ENCODE data around the gene LMTK3.
A peak's percentile ranks its signal among the peaks of the same experiment; 100 is the strongest.

Gene LMTK3

GRCh38 chr19:48511800-48512503 is at the start of gene LMTK3:
TSS of gene LMTK3 (minus strand) at chr19:48511835. CDS start at chr19:48511576, 259 bp downstream.
- peak within 1 kb of the TSS; percentile 96 for H3K4me2 ChIP-seq (ENCODE audit: insufficient read depth, low read length)
- no peak within 1 kb of the TSS for H3K27ac ChIP-seq (ENCODE audit: low read length)
- ATAC-seq (ENCODE audit: insufficient read depth, low read depth) (peak; percentile 22; the same call in 1 of the 3 replicates), DNase-seq (peak; percentile 81)
- H3K79me2 ChIP-seq (ENCODE audit: insufficient read depth, low read length): no peaks in the 10 kb centered on the region
- H3K27me3 ChIP-seq (ENCODE audit: insufficient read depth, low read length, poor library complexity): no peaks in the 10 kb centered on the region
- no peaks in the 10 kb centered on the region for H3K36me3 ChIP-seq (ENCODE audit: insufficient read depth, low read length)
- TF ChIP-seq CTCF (IDR thresholded peaks at IDR 0.05; ENCODE audit: borderline replicate concordance, extremely low read depth, low read length, poor library complexity, severe bottlenecking): no peak
- no peak for TF ChIP-seq EZH2 (IDR thresholded peaks at IDR 0.05; ENCODE audit: borderline replicate concordance, low read depth, low read length, severe bottlenecking)
- no peaks in the 10 kb centered on the region for H3K9me3 ChIP-seq (ENCODE audit: insufficient read depth, low read length, severe bottlenecking)
- no peak within 1 kb of the TSS for H3K9ac ChIP-seq (ENCODE audit: low read depth, low read length)
- peak within 1 kb of the TSS in 1 of 2 experiments; percentile 81; a peak in 2 of 4 replicates for H3K4me3 ChIP-seq (ENCODE audit: low read depth in 1 of 2, low read length in 2 of 2)
- peaks cover 28% of the 10 kb centered on the region for H3K4me1 ChIP-seq (ENCODE audit: insufficient read depth, low read length)
- no peaks in the 10 kb centered on the region for H4K20me1 ChIP-seq (ENCODE audit: insufficient read depth, low read length)
- no peak within 1 kb of the TSS for H2AFZ ChIP-seq (ENCODE audit: low read depth, low read length)

GRCh38 chr19:48561412-48561811 is 49.8 kb upstream of the LMTK3 start:
- Histone ChIP-seq H3K9me3 (ENCODE audit: insufficient read depth, low read length, severe bottlenecking) (no peaks in the 10 kb centered on the region), H3K27ac (ENCODE audit: low read length) (no peak overlapping the region), H4K20me1 (ENCODE audit: insufficient read depth, low read length) (no peaks in the 10 kb centered on the region), H3K79me2 (ENCODE audit: insufficient read depth, low read length) (no peaks in the 10 kb centered on the region), H3K4me3 (ENCODE audit: low read depth in 1 of 2, low read length in 2 of 2) (no peak overlapping the region), H3K4me1 (ENCODE audit: insufficient read depth, low read length) (no peaks in the 10 kb centered on the region), H3K36me3 (ENCODE audit: insufficient read depth, low read length) (no peaks in the 10 kb centered on the region), H3K4me2 (ENCODE audit: insufficient read depth, low read length) (no peak overlapping the region), H3K9ac (ENCODE audit: low read depth, low read length) (no peak overlapping the region), H2AFZ (ENCODE audit: low read depth, low read length) (no peak overlapping the region), H3K27me3 (ENCODE audit: insufficient read depth, low read length, poor library complexity) (no peaks in the 10 kb centered on the region)
- no peak for DNase-seq
- no peak for ATAC-seq (ENCODE audit: insufficient read depth, low read depth)
- no peak for TF ChIP-seq CTCF (IDR thresholded peaks at IDR 0.05; ENCODE audit: borderline replicate concordance, extremely low read depth, low read length, poor library complexity, severe bottlenecking)
- TF ChIP-seq EZH2 (IDR thresholded peaks at IDR 0.05; ENCODE audit: borderline replicate concordance, low read depth, low read length, severe bottlenecking): no peak

- Histone ChIP-seq H3K79me2 (ENCODE audit: insufficient read depth, low read length) (no peaks in the 10 kb centered on the region), H4K20me1 (ENCODE audit: insufficient read depth, low read length) (no peaks in the 10 kb centered on the region), H3K9me3 (ENCODE audit: insufficient read depth, low read length, severe bottlenecking) (no peaks in the 10 kb centered on the region), H3K4me3 (ENCODE audit: low read depth in 1 of 2, low read length in 2 of 2) (no peak overlapping the region), H3K4me2 (ENCODE audit: insufficient read depth, low read length) (no peak overlapping the region), H3K27ac (ENCODE audit: low read length) (no peak overlapping the region), H3K9ac (ENCODE audit: low read depth, low read length) (no peak overlapping the region), H3K27me3 (ENCODE audit: insufficient read depth, low read length, poor library complexity) (no peaks in the 10 kb centered on the region), H3K4me1 (ENCODE audit: insufficient read depth, low read length) (no peaks in the 10 kb centered on the region), H3K36me3 (ENCODE audit: insufficient read depth, low read length) (no peaks in the 10 kb centered on the region), H2AFZ (ENCODE audit: low read depth, low read length) (no peak overlapping the region)
- peak; percentile 13 for DNase-seq
- ATAC-seq (ENCODE audit: insufficient read depth, low read depth): no peak
- TF ChIP-seq EZH2 (IDR thresholded peaks at IDR 0.05; ENCODE audit: borderline replicate concordance, low read depth, low read length, severe bottlenecking) (no peak), CTCF (IDR thresholded peaks at IDR 0.05; ENCODE audit: borderline replicate concordance, extremely low read depth, low read length, poor library complexity, severe bottlenecking) (peak; percentile 37)
Observed at GRCh38 chr19:48560095-48560530, 48.5 kb upstream of the LMTK3 start.

Measured in DND-41 (cell line).